ENCODE results near the gene CPEB2. TPM values are rescaled to one million over a fixed set of nuclear protein-coding genes. Genes with fewer than 3 reads are reported as not detected.

Gene CPEB2
- total RNA-seq, 1 donor from 2014 or later: 7.2 TPM

DNA sequence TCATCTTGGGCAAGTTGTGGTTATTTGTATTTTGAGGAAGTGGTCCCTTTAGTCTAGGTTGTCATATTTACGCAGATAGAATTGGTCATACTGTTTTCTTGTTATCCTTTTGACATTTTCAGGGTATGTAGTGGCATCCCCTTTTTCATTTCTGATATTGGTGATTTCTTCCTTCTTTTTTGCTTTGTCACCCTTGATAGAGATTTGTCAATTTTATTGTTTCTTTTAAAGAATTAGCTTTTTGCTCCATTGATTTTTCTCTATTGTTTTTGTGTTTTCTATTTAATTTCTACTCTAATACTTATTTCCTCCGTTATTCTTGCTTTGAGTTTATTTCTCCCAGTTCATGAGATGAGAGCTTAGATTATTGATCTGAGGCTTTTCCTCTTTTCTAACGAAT, 87.7 kb downstream of the CPEB2 start:
- intact Hi-C loops (cut with micrococcal nuclease): no loop called here
- ATAC-seq (ENCODE audit: low read depth) (no peak), DNase-seq (no peak)
- POLR2A ChIA-PET: no interaction called here
- CTCF ChIA-PET: no interaction called here
- Mint-ChIP-seq H3K4me1 (no peaks in the 10 kb centered on the region), H3K27me3 (peaks cover 3% of the 10 kb centered on the region), H3K4me3 (no peak overlapping the region), H3K27ac (no peak overlapping the region), H3K9me3 (peaks cover 9% of the 10 kb centered on the region), H3K36me3 (ENCODE audit: low read depth) (no peaks in the 10 kb centered on the region)
- TF ChIP-seq, protein P1, sequence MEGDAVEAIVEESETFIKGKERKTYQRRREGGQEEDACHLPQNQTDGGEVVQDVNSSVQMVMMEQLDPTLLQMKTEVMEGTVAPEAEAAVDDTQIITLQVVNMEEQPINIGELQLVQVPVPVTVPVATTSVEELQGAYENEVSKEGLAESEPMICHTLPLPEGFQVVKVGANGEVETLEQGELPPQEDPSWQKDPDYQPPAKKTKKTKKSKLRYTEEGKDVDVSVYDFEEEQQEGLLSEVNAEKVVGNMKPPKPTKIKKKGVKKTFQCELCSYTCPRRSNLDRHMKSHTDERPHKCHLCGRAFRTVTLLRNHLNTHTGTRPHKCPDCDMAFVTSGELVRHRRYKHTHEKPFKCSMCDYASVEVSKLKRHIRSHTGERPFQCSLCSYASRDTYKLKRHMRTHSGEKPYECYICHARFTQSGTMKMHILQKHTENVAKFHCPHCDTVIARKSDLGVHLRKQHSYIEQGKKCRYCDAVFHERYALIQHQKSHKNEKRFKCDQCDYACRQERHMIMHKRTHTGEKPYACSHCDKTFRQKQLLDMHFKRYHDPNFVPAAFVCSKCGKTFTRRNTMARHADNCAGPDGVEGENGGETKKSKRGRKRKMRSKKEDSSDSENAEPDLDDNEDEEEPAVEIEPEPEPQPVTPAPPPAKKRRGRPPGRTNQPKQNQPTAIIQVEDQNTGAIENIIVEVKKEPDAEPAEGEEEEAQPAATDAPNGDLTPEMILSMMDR (IDR thresholded peaks at IDR 0.05): no peak

DNA sequence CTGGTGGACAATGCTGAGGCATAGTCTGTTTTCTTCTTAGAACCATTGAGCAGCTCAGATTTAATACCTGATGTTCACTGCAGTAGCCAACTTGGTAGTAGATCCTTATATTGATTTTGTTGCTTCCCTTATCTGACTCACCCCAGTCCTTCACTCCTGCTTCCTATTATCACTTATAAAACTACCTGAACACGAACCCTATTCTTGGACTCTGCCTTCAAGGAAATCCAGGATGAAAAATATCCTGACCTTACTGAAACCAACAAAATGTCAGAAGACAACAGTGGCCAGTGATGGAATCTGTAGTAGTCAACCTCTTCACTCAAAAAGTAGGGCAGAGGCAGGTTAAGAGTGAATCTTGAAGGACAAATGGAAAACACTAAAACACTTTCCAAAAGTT, 98.1 kb downstream of the CPEB2 start:
- CTCF ChIA-PET: no interaction called here
- Mint-ChIP-seq H3K36me3 (ENCODE audit: low read depth) (no peaks in the 10 kb centered on the region), H3K4me1 (no peaks in the 10 kb centered on the region), H3K27me3 (peaks cover 6% of the 10 kb centered on the region), H3K4me3 (no peak overlapping the region), H3K9me3 (no peaks in the 10 kb centered on the region), H3K27ac (no peak overlapping the region)
- ATAC-seq (ENCODE audit: low read depth) (no peak), DNase-seq (no peak)
- intact Hi-C loops (cut with micrococcal nuclease): no loop called here
- POLR2A ChIA-PET: no interaction called here
- TF ChIP-seq, protein P1 (IDR thresholded peaks at IDR 0.05): no peak

DNA sequence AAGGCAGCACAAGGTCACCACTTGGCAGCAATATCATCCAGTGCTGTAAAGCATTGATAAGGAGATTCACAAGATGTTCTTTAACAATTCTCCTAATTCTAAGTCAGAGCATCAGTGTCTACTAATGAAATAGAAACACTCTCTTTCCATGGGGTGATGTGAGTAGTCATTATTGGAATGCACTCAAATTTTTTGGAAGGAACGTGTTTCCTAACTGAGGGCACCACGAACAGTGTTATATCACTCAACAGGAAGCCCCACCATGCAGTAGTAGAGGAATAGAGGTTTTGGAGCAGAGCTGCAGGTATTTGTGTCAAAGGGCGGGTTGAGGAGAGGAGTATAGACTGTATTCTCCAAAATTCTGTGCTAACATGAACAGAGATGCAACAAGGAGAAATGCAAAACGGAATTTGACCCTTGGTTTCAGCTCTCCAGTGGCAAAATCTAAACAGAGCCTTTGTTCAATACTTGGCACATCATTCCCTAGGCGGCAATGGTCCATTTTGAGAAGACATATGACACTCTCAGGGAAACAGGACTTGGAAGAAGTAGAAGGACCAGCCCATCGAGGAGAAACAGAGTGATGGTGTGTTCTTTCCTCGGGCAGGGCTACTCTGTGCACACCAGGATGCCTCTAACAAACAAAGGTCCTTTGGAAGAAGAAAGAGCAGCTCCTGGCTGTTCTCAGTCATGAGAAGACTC, 98.9 kb downstream of the CPEB2 start:
- TF ChIP-seq, protein P1 (IDR thresholded peaks at IDR 0.05): no peak
- Mint-ChIP-seq H3K4me1 (no peaks in the 10 kb centered on the region), H3K9me3 (no peaks in the 10 kb centered on the region), H3K4me3 (no peak overlapping the region), H3K36me3 (ENCODE audit: low read depth) (no peaks in the 10 kb centered on the region), H3K27ac (no peak overlapping the region), H3K27me3 (peaks cover 6% of the 10 kb centered on the region)
- ATAC-seq (ENCODE audit: low read depth): no peak
- CTCF ChIA-PET: no interaction called here
- intact Hi-C loops (cut with micrococcal nuclease): no loop called here
- no peak for DNase-seq
- POLR2A ChIA-PET: no interaction called here

DNA sequence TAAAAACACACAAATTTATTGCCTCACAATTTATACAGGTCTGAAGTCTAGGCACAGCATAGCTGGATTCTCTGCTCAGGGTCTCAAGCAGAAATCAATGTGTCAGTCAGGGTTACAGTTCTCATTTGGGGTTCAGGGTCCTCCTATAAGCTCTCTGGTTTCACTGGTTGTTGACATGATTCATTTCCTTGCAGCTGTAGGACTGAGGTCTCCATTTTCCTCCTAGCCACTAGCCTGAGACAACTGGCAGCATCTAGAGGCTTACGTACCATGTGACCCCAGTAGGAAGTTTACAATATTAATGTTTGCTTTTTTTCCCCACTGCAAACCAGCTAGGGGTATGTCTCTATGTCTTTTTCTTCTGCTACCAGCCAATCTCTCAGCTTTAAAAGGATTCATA, 102.5 kb downstream of the CPEB2 start:
- H3K9me3 Mint-ChIP-seq: no peaks in the 10 kb centered on the region
- intact Hi-C loops (cut with micrococcal nuclease): no loop called here
- no peaks in the 10 kb centered on the region for H3K4me1 Mint-ChIP-seq
- H3K27me3 Mint-ChIP-seq: peaks cover 2% of the 10 kb centered on the region
- ATAC-seq (ENCODE audit: low read depth) (no peak), DNase-seq (no peak)
- TF ChIP-seq, protein P1 (IDR thresholded peaks at IDR 0.05): no peak
- H3K36me3 Mint-ChIP-seq (ENCODE audit: low read depth): no peaks in the 10 kb centered on the region
- ChIA-PET POLR2A (no interaction called here), CTCF (no interaction called here)
- no peak overlapping the region for H3K27ac Mint-ChIP-seq
- H3K4me3 Mint-ChIP-seq: no peak overlapping the region

DNA sequence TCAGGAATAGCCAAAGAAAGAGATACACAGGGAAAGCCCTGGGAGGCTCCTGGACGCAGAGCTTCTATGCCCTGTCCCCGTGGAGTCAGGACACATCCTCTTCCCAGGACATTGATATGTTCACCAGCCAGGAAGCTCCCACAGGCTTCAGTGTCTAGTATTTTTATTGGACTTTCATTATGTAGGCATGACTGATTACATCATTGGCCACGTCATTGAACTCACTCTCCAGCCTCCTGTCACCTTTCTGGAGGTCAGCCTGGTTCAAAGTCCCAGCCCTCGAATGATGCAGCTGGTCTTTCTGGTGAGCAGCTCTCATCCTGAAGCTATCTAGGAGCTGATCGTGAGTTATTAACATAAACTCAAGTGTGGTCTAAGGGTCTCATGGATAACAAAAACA, 104.1 kb downstream of the CPEB2 start:
- no peak overlapping the region for H3K4me3 Mint-ChIP-seq
- no peak overlapping the region for H3K27ac Mint-ChIP-seq
- CTCF ChIA-PET: no interaction called here
- ATAC-seq (ENCODE audit: low read depth) (no peak), DNase-seq (no peak)
- no peaks in the 10 kb centered on the region for H3K36me3 Mint-ChIP-seq (ENCODE audit: low read depth)
- TF ChIP-seq, protein P1 (IDR thresholded peaks at IDR 0.05): no peak
- no peaks in the 10 kb centered on the region for H3K4me1 Mint-ChIP-seq
- no peaks in the 10 kb centered on the region for H3K9me3 Mint-ChIP-seq
- peaks cover 2% of the 10 kb centered on the region for H3K27me3 Mint-ChIP-seq
- intact Hi-C loops (cut with micrococcal nuclease): no loop called here
- POLR2A ChIA-PET: no interaction called here

All from activated B cell treated with CpG ODN at 0.5 μM for 24 hours (primary cell).